B cell (primary cell): ENCODE measurements around the gene MAEA. TPM values are rescaled to one million over a fixed set of nuclear protein-coding genes. Genes with fewer than 3 reads are reported as not detected.

ENCODE experiments used
- ATAC-seq: fragments of 200-7000 bp; cut with Tn5 transposase; one replicate; pipeline ENCODE4 v1.10.0; 2021; ENCODE audit warnings: low read depth, mild to moderate bottlenecking, moderate number of reproducible peaks, moderate library complexity
- CTCF ChIA-PET: fragments of 350-600 bp; sonication (Branson Sonifier 250); formaldehyde crosslinking; loops from one replicate; lab custom pipeline; 2021; ENCODE audit warnings: antibody characterized with exemption, inconsistent platforms; lab: Charles Lee
- POLR2A ChIA-PET: fragments of 350-600 bp; sonication (Branson Sonifier 250); formaldehyde crosslinking; loops from one replicate; lab custom pipeline; 2021; ENCODE audit warnings: antibody characterized with exemption; lab: Charles Lee
- DNase-seq: peaks from one replicate; pipeline ENCODE4 v3.0.0; 2013
- H2AFZ ChIP-seq: 2 replicates; pipeline ENCODE4 v1.6.1; 2012; ENCODE audit warnings: mild to moderate bottlenecking, low read depth, low read length; ENCODE audit not compliant: insufficient read depth, poor library complexity, severe bottlenecking
- H3K27ac ChIP-seq, 2 donors: 1 replicate in 1 of 2; 2 replicates in 1 of 2; pipeline ENCODE4 v1.5.1; 2012 to 2013; ENCODE audit warnings: low read length in 2 of 2, mild to moderate bottlenecking in 2 of 2, moderate library complexity in 1 of 2
- H3K27me3 ChIP-seq, 4 experiments: fragments of 200-600 bp in 1 of 4; sonication (generic) in 1 of 4; replicated peaks in 1 of 4; 1 replicate in 2 of 4; 2 replicates in 2 of 4; pipeline versions ENCODE4 v1.6.1 to v1.7.0; 2013 to 2016; ENCODE audit warnings: low read length in 3 of 4, mild to moderate bottlenecking in 2 of 4, mixed read lengths in 1 of 4, moderate library complexity in 1 of 4; ENCODE audit not compliant: insufficient read depth in 4 of 4, control insufficient read depth in 3 of 4; ENCODE audit errors: control extremely low read depth in 1 of 4
- H3K36me3 ChIP-seq, 2 experiments: replicated peaks in 1 of 2; 1 replicate in 1 of 2; 2 replicates in 1 of 2; pipeline versions ENCODE4 v1.6.1 to v1.7.1; 2013; ENCODE audit warnings: low read length in 1 of 2; ENCODE audit not compliant: insufficient read depth in 2 of 2, control insufficient read depth in 1 of 2; ENCODE audit errors: control extremely low read depth in 1 of 2, extremely low read depth in 1 of 2
- H3K4me1 ChIP-seq, 2 donors: fragments of 200-600 bp in 1 of 2; sonication (generic) in 1 of 2; 1 replicate in 1 of 2; 2 replicates in 1 of 2; pipeline versions ENCODE4 v1.5.1 to v1.6.1; 2013 to 2017; ENCODE audit warnings: low read length in 2 of 2; ENCODE audit not compliant: control insufficient read depth in 2 of 2, insufficient read depth in 2 of 2
- H3K4me2 ChIP-seq: replicated peaks from 2 replicates; pipeline ENCODE3; 2012; ENCODE audit warnings: mild to moderate bottlenecking, low read depth, low read length; ENCODE audit not compliant: poor library complexity, severe bottlenecking
- H3K4me3 ChIP-seq, 5 experiments: fragments of 200-600 bp in 1 of 5; sonication (generic) in 1 of 5; 1 replicate in 3 of 5; 2 replicates in 2 of 5; pipeline versions ENCODE4 v1.5.1 to v1.7.0; 2011 to 2016; ENCODE audit warnings: low read length in 4 of 5, mild to moderate bottlenecking in 4 of 5, low read depth in 2 of 5, control low read depth in 1 of 5, moderate library complexity in 1 of 5; ENCODE audit not compliant: insufficient read depth in 1 of 5; ENCODE audit errors: control extremely low read depth in 1 of 5, extremely low read depth in 1 of 5
- H3K79me2 ChIP-seq: fragments of 200-600 bp; sonication (generic); one replicate; pipeline ENCODE4 v1.6.0; 2016; ENCODE audit warnings: low read length; ENCODE audit not compliant: control insufficient read depth, insufficient read depth
- H3K9ac ChIP-seq: fragments of 200-600 bp; sonication (generic); 2 replicates; pipeline ENCODE4 v1.6.1; 2017; ENCODE audit warnings: mild to moderate bottlenecking, low read length, moderate library complexity
- H3K9me3 ChIP-seq, 3 donors: one replicate each; pipeline versions ENCODE4 v1.6.1 to v1.7.1; 2013; ENCODE audit warnings: low read length in 2 of 3; ENCODE audit not compliant: control insufficient read depth in 2 of 3, insufficient read depth in 1 of 3; ENCODE audit errors: control extremely low read depth in 1 of 3
- H4K20me1 ChIP-seq: 2 replicates; pipeline ENCODE4 v1.6.0; 2012; ENCODE audit warnings: mild to moderate bottlenecking, low read length; ENCODE audit not compliant: insufficient read depth, control insufficient read depth, poor library complexity, severe bottlenecking
- H3K27ac Mint-ChIP-seq: one replicate; pipeline ENCODE4 v1.8.0; 2021; ENCODE audit warnings: mixed read lengths
- H3K27me3 Mint-ChIP-seq: one replicate; pipeline ENCODE4 v1.8.0; 2021; ENCODE audit warnings: mixed read lengths
- H3K4me1 Mint-ChIP-seq: one replicate; pipeline ENCODE4 v1.8.0; 2021; ENCODE audit warnings: mixed read lengths
- H3K4me3 Mint-ChIP-seq: one replicate; pipeline ENCODE4 v1.8.0; 2021; ENCODE audit warnings: mixed read lengths
- H3K9me3 Mint-ChIP-seq: one replicate; pipeline ENCODE4 v1.8.0; 2022; ENCODE audit warnings: mixed read lengths; ENCODE audit not compliant: insufficient read depth
- EZH2 ChIP-seq: IDR thresholded peaks from 2 replicates; pipeline ENCODE4 v1.6.1; 2012; ENCODE audit warnings: borderline replicate concordance, low read depth, mild to moderate bottlenecking, moderate library complexity, low read length; ENCODE audit not compliant: insufficient read depth, poor library complexity, severe bottlenecking
- WGBS: methylation state at CpG from one replicate; pipeline ENCODE4 v1.1.5; 2013; ENCODE audit warnings: missing lambda C conversion rate; ENCODE audit not compliant: insufficient coverage; 5-methylcytosine and 5-hydroxymethylcytosine counted together
- intact Hi-C: fragments of 100-400 bp; cut with micrococcal nuclease; formaldehyde crosslinking; loops from one replicate; pipeline ENCODE4 v1.10.0; 2022
- polyA plus RNA-seq: library from polyadenylated mRNA; depleted of rRNA; stranded (reverse); fragments of >200 nt; gene quantifications from 2 replicates; pipeline ENCODE4 v1.2.3, GENCODE V29; 2012
- total RNA-seq, 2 donors: library from RNA; stranded (reverse); fragments of 120-200 nt in 1 of 2; gene quantifications; 1 replicate in 1 of 2; 2 replicates in 1 of 2; pipeline versions ENCODE4 v1.2.3 to v1.2.4, GENCODE V29; 2013 to 2022
- TF ChIP-seq, protein P1 (sequence below): fragments of 200-600 bp; IDR thresholded peaks from one replicate; pipeline ENCODE4 v1.8.0; 2022; ENCODE audit warnings: antibody characterized with exemption, mild to moderate bottlenecking

The MAEA gene
- total and polyA plus RNA-seq, 2 donors (not counting 1 experiment from before 2014, with no cell fraction given) = 106 to 107 TPM

DNA sequence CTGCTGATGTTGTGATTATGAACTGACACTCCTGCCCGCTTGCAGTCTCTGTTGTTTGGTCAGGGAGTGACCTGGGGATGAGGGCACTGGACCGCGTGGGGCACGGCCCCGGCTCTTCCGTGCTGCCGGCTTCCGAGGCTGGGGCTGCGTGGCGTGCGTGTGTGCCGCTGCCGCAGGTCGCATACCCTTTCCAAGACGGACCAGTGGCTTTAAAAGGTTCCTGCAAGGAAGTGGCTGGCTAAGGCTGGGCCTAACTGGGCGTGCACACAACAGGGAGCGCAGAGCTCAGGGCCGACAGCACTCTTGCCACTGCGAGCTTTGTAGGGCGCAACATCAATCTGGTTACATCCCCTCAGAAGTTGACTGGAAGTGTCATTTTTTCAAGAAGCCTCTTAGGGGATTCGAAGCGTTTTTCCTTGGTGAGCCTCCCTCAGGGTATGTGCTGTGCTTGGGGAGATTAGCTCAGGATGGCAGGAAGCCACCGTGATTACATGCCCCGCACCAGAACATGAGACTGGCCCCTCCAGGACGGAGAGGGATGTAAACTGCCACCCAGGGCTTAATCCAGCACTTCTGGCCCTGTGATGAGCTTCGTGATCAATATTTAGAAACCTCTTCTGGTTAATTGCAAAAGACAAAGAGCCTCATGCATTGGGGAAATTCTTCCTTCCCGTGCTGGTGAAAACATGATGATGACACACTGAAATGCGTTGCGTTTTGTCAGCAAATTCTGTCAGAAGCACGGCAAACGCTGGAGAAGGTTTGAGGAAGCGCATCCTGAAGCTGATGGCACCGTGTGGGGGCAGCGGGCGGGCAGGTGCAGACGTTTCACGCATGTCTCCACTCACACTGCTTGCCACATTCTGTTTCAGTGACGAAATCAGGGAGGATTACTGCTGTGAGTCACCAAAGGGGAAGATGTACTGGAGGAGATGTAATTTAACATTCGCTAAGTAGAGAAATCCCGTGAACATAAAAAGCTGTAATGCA, 11.1 kb downstream of the MAEA start:
- H3K27me3 Mint-ChIP-seq = no peaks in the 10 kb centered on the region
- WGBS = 90% methylated on average over 33 of the region's 40 CpGs
- Histone ChIP-seq H3K36me3 (peaks cover 0 to 44% of the 10 kb centered on the region in 2 experiments), H3K9ac (no peak overlapping the region), H2AFZ (no peak overlapping the region), H3K4me2 (no peak overlapping the region), H3K27ac (no peak overlapping the region), H3K9me3 (no peaks in the 10 kb centered on the region), H3K4me3 (no peak overlapping the region), H3K4me1 (peaks cover 0 to 2% of the 10 kb centered on the region in 2 donors), H3K79me2 (peaks cover 91% of the 10 kb centered on the region), H3K27me3 (no peaks in the 10 kb centered on the region), H4K20me1 (peaks cover 81% of the 10 kb centered on the region)
- ChIA-PET POLR2A (no interaction called here), CTCF (no interaction called here)
- intact Hi-C loops = no loop called here
- no peaks in the 10 kb centered on the region for H3K9me3 Mint-ChIP-seq
- ATAC-seq (no peak), DNase-seq (no peak)
- H3K27ac Mint-ChIP-seq = no peak overlapping the region
- peaks cover 34% of the 10 kb centered on the region for H3K4me1 Mint-ChIP-seq
- H3K4me3 Mint-ChIP-seq = no peak overlapping the region
- TF ChIP-seq, protein P1, sequence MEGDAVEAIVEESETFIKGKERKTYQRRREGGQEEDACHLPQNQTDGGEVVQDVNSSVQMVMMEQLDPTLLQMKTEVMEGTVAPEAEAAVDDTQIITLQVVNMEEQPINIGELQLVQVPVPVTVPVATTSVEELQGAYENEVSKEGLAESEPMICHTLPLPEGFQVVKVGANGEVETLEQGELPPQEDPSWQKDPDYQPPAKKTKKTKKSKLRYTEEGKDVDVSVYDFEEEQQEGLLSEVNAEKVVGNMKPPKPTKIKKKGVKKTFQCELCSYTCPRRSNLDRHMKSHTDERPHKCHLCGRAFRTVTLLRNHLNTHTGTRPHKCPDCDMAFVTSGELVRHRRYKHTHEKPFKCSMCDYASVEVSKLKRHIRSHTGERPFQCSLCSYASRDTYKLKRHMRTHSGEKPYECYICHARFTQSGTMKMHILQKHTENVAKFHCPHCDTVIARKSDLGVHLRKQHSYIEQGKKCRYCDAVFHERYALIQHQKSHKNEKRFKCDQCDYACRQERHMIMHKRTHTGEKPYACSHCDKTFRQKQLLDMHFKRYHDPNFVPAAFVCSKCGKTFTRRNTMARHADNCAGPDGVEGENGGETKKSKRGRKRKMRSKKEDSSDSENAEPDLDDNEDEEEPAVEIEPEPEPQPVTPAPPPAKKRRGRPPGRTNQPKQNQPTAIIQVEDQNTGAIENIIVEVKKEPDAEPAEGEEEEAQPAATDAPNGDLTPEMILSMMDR = no peak
- TF ChIP-seq EZH2 = no peak

DNA sequence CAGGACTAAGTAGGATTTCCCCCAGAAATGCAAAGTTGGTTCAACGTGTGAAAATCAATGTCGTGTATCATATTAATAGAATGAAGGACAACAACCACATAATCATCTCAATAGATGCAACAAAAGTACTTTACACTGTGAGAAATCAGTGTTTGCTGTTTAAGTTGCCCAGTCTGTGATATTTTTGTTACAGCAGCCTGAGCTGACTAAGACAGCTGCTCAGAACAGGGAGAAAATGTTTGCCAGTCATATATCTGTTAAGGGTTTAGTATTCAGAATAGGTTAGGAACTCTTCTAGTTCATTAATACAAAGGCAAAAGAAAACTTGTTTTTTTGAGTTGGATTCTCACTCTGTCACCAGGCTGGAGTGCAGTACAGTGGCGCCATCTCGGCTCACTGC, 12.5 kb downstream of the MAEA start:
- no peaks in the 10 kb centered on the region for H3K27me3 Mint-ChIP-seq
- no peak overlapping the region for H3K4me3 ChIP-seq
- H3K36me3 ChIP-seq = peaks cover 0 to 35% of the 10 kb centered on the region in 2 experiments
- DNase-seq (no peak), ATAC-seq (no peak)
- no peaks in the 10 kb centered on the region for H3K27me3 ChIP-seq
- CTCF ChIA-PET = no interaction called here
- peaks cover 87% of the 10 kb centered on the region for H4K20me1 ChIP-seq
- peaks cover 40% of the 10 kb centered on the region for H3K4me1 Mint-ChIP-seq
- H3K9ac ChIP-seq = no peak overlapping the region
- H3K4me3 Mint-ChIP-seq = no peak overlapping the region
- no peak for TF ChIP-seq EZH2
- TF ChIP-seq, protein P1 = no peak
- 92% methylated on average over 2 of the region's 4 CpGs for WGBS
- intact Hi-C loops = no loop called here
- H3K79me2 ChIP-seq = peaks cover 94% of the 10 kb centered on the region
- no peak overlapping the region for H2AFZ ChIP-seq
- no peaks in the 10 kb centered on the region for H3K9me3 Mint-ChIP-seq
- H3K27ac Mint-ChIP-seq = no peak overlapping the region
- H3K4me1 ChIP-seq = peaks cover 0 to 9% of the 10 kb centered on the region in 2 donors
- POLR2A ChIA-PET = no interaction called here
- no peaks in the 10 kb centered on the region for H3K9me3 ChIP-seq
- no peak overlapping the region for H3K27ac ChIP-seq
- H3K4me2 ChIP-seq = no peak overlapping the region
